ENCODE data around the gene OSTM1. TPM values are rescaled to one million over a fixed set of nuclear protein-coding genes. Genes with fewer than 3 reads are reported as not detected.

OSTM1 gene
- total RNA-seq (2022; extraction: Qiagen RNA extraction): 16.2 to 23.7 TPM (median 21.0 TPM) in 5 replicates

GRCh38 chr6:108074359-108075144 lies at the start of gene OSTM1:
OSTM1 (minus strand) TSS chr6:108074741; CDS start chr6:108074651, 90 bp downstream.

Other genes with a start within 250 kb of the OSTM1 start
- 19.0 to 21.7 TPM (median 19.9 TPM) in 5 replicates for gene SEC63, start 116.5 kb downstream of the OSTM1 start, total RNA-seq (2022; extraction: Qiagen RNA extraction)
- 0.05 TPM in 2 of 5 replicates, not detected in the others for gene NR2E1, start 91.3 kb upstream of the OSTM1 start, total RNA-seq (2022; extraction: Qiagen RNA extraction)
- 73.6 to 106 TPM (median 102 TPM) in 5 replicates for gene SNX3, start 186.3 kb upstream of the OSTM1 start, total RNA-seq (2022; extraction: Qiagen RNA extraction)
- 1.0 to 2.0 TPM (median 1.9 TPM) in 5 replicates for gene AFG1L, start 220.3 kb upstream of the OSTM1 start, total RNA-seq (2022; extraction: Qiagen RNA extraction)

All from A549 treated with AZD2906 at 1 μM for 4 hours (cell line).